ENCODE measurements around the gene FMN1.

FMN1 gene

DNA sequence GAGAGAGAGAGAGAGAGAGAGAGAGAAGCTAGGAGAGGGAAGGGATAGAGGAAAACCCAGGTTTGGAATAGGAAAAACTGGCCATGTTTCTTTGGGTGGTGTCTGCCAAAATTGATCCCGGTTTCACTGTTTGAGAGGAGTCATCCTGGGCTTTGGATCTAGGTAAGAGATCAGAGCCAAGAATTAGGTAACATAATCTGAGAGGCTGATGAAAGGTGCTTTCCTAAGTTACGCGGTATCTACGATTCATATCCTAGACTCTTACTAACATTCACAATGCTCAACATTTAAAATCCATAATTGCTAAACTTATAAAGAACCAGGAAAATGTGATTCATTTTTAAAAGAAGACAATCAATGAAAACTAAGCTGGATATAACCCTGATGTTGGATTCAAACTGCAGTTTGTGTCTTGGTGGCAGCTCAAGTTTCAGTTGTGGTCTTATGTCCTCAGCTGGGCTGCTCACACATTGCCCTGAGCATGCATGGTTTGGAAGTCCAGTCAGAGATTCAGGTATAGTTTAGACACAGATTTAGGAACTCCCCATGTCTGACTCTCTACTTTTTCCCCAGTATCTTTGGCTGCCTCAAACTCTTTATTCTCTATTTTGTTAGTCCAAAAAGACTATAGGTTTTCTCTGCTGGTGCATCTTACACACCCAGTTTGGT is 42.5 kb upstream of the FMN1 start:
- TF ChIP-seq, protein P1, sequence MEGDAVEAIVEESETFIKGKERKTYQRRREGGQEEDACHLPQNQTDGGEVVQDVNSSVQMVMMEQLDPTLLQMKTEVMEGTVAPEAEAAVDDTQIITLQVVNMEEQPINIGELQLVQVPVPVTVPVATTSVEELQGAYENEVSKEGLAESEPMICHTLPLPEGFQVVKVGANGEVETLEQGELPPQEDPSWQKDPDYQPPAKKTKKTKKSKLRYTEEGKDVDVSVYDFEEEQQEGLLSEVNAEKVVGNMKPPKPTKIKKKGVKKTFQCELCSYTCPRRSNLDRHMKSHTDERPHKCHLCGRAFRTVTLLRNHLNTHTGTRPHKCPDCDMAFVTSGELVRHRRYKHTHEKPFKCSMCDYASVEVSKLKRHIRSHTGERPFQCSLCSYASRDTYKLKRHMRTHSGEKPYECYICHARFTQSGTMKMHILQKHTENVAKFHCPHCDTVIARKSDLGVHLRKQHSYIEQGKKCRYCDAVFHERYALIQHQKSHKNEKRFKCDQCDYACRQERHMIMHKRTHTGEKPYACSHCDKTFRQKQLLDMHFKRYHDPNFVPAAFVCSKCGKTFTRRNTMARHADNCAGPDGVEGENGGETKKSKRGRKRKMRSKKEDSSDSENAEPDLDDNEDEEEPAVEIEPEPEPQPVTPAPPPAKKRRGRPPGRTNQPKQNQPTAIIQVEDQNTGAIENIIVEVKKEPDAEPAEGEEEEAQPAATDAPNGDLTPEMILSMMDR (IDR thresholded peaks at IDR 0.05; ENCODE audit: control insufficient read depth, insufficient read depth, low read depth, low read length, missing control alignments) = no peak
- no peak for DNase-seq (ENCODE audit: low read depth)
- H3K4me3 ChIP-seq (ENCODE audit: control insufficient read depth, low read depth, low read length) = no peak overlapping the region

DNA sequence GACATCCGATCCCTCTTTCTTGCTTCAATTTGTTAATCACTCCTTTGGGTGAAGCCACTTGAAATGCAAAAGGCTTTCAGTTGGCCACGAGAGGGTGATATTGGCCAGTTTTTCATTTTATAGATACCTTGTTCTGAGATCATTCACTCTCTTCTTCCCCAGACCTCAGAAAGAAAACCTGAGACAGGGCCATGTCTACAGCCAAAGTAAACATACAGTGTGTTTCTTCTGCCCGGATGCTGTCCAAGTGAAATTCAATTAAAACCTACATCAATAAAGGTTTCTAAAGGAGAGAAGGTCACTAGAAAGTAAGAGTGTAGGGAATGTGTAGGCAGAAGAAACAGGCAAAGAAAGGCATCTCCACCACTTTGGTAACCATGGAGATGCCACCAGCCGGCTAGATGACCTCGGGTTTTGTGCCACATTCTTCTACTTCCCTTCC is 39.5 kb upstream of the FMN1 start:
- DNase-seq (ENCODE audit: low read depth) = no peak
- TF ChIP-seq, protein P1 (IDR thresholded peaks at IDR 0.05; ENCODE audit: control insufficient read depth, insufficient read depth, low read depth, low read length, missing control alignments) = peak; percentile 68
- no peak overlapping the region for H3K4me3 ChIP-seq (ENCODE audit: control insufficient read depth, low read depth, low read length)

DNA sequence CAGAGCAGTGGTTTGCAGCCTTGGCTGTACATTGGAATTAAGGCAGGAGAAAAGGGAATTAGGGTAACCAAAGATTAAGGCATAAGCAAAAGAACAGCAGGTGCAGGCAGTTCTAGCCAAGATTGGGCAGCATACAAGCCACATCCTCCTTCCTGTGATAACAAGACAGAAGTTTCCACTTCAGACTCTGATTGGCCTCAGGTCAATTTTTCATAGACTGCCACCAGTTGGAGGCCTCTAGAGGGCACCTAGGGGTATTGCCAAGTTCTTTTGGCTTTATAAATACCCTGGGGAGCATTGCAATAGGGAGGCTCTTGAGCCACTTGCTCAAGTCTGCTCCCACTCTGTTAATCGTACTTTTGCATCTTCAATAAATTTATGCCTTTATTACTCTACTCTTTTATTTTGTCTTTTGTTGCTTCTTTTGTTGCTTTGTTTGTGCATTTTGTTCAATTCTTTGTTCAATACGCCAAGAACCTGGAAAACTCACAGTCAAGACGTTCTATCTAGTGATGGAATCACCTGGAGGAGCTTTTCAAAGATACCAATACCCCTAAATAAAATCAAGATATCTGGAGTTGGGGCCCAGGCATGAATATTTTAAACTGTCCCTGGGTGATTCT is 32.2 kb upstream of the FMN1 start:
- TF ChIP-seq, protein P1 (IDR thresholded peaks at IDR 0.05; ENCODE audit: control insufficient read depth, insufficient read depth, low read depth, low read length, missing control alignments) = peak; percentile 38
- DNase-seq (ENCODE audit: low read depth) = no peak
- no peak overlapping the region for H3K4me3 ChIP-seq (ENCODE audit: control insufficient read depth, low read depth, low read length)

DNA sequence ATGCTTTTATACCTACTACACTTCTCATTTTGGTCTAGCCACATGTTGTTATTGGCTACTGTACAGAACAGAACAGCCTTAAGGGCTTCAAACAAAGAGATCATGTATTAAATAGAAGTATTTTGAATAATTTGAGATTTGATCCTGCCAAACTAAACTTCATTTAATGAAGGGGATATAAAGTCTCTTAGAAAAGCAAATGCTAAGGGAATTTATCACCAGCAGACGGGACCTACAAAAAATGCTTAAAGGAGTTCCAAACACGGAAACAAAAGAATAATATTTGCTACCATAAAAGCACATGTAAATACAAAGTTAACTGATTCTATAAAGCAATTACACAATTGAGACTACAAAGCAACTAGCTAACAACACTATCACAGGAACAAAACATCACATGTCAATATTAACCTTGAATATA is 23.6 kb upstream of the FMN1 start:
- no peak for DNase-seq (ENCODE audit: low read depth)
- H3K4me3 ChIP-seq (ENCODE audit: control insufficient read depth, low read depth, low read length) = no peak overlapping the region
- TF ChIP-seq, protein P1 (IDR thresholded peaks at IDR 0.05; ENCODE audit: control insufficient read depth, insufficient read depth, low read depth, low read length, missing control alignments) = no peak

DNA sequence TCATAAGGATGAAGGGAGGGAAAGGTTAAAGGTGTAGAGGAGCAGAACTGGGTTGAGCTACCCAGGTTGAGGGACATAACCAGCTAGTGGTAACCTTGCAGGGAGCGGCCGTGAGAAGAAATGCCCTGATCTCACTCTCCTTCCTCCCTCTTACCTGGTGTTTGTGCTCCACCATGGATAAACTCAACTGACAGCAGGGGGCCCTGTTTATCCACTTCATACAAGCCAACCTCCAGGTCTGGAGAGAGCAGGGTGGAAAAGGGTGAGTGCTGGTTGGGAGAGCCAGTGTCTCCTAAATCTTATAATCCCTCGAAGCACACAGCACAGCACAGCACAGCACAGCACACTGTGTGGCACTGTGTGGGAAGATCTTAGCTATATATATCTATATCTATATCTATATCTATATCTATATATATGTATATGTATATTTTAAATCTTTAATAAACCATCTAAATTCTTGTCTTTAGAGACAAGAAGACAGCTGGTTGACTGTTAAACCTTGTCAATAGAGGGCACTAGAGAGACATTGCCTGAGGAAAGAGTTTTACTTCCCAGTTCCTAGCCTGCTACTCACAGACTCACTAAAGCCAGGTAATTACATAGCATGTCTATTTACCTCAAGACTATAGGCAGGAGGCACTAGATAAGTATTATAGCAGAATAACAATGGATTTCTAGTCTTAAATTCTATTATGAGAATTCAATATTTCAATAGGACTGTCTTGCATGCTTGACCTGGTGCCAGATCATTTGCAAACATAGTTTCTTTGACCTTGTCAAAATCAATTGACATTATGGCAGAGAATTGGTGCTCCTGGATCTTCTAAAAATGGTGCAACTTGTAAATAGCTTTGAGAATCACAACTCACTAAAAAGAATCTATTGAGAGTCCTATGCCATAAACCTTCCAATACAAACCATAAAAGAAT is 21.7 kb upstream of the FMN1 start:
- H3K4me3 ChIP-seq (ENCODE audit: control insufficient read depth, low read depth, low read length) = no peak overlapping the region
- TF ChIP-seq, protein P1 (IDR thresholded peaks at IDR 0.05; ENCODE audit: control insufficient read depth, insufficient read depth, low read depth, low read length, missing control alignments) = peak; percentile 61
- no peak for DNase-seq (ENCODE audit: low read depth)

DNA sequence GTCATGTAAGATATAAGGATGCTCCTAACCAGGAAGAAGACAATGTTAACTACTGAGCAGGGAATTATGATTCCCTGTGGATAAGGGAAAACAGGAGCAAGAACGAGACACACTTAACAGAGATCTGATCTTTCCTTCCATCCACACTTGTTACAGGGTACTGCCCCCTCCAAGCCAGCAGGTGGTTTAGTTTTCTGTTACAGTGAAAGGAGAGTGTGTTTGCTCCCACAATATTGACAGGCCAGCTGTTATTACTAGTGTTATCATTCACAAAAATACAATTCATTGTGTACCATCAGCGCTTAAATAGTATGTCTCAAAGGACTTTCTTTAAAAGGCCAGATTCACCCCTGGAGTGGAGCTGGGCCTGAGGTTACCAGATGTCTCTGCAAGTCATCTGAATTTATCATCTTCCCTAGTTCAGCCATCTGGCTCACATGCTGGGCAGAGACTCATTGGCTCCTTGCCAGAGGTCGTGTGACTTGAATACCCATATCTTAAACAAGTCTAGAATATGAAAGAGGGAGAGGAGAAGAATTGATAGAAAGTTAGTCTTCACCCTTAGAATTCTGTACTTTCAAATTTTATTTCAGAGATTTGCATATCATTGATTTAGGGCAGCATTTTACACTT is 16.8 kb upstream of the FMN1 start:
- no peak overlapping the region for H3K4me3 ChIP-seq (ENCODE audit: control insufficient read depth, low read depth, low read length)
- DNase-seq (ENCODE audit: low read depth) = no peak
- TF ChIP-seq, protein P1 (IDR thresholded peaks at IDR 0.05; ENCODE audit: control insufficient read depth, insufficient read depth, low read depth, low read length, missing control alignments) = no peak

Data from AG09309 (cell line).